ENCODE measurements around the gene FARSB. TPM values are rescaled to one million over a fixed set of nuclear protein-coding genes. Genes with fewer than 3 reads are reported as not detected.

FARSB gene
- total RNA-seq, 2 donors from 2014 or later = 11.9 to 16.2 TPM

- H3K4me1 ChIP-seq (replicated peaks) = no peaks in the 10 kb centered on the region
- no peak overlapping the region for H3K27ac ChIP-seq
- intact Hi-C loops (cut with DNase I) = no loop called here
- WGBS = 84% methylated on average over 6 of the region's 6 CpGs
- TF ChIP-seq POLR2A (IDR thresholded peaks at IDR 0.05) = no peak
- no peak for TF ChIP-seq CTCF (IDR thresholded peaks at IDR 0.05)
- no peaks in the 10 kb centered on the region for H3K36me3 ChIP-seq
- H3K9me3 ChIP-seq = no peaks in the 10 kb centered on the region
- no peak for DNase-seq (ENCODE audit: low spot score)
- no peaks in the 10 kb centered on the region for H3K27me3 ChIP-seq (replicated peaks; ENCODE audit: insufficient read depth)
- no peak overlapping the region for H3K4me3 ChIP-seq
Observed at GRCh38 chr2:222623756-222624309, 32.1 kb downstream of the FARSB start.

- no peak for DNase-seq (ENCODE audit: low spot score)
- Histone ChIP-seq H3K4me3 (no peak overlapping the region), H3K4me1 (replicated peaks) (no peaks in the 10 kb centered on the region), H3K27me3 (replicated peaks; ENCODE audit: insufficient read depth) (no peaks in the 10 kb centered on the region), H3K36me3 (no peaks in the 10 kb centered on the region), H3K9me3 (no peaks in the 10 kb centered on the region), H3K27ac (no peak overlapping the region)
- intact Hi-C loops (cut with DNase I) = no loop called here
- TF ChIP-seq POLR2A (IDR thresholded peaks at IDR 0.05) = no peak
- no peak for TF ChIP-seq POLR2AphosphoS5 (IDR thresholded peaks at IDR 0.05)
- WGBS = 65% methylated on average over 2 of the region's 2 CpGs
Observed at GRCh38 chr2:222622910-222623309, 33.0 kb downstream of the FARSB start.

GRCh38 chr2:222621893-222622292, 34.0 kb downstream of the FARSB start:
- no peak for DNase-seq (ENCODE audit: low spot score)

GRCh38 chr2:222615320-222615719, 40.6 kb downstream of the FARSB start:
- H3K4me3 ChIP-seq = no peak overlapping the region
- intact Hi-C loops (cut with DNase I) = no loop called here
- no peaks in the 10 kb centered on the region for H3K27me3 ChIP-seq (replicated peaks; ENCODE audit: insufficient read depth)
- H3K4me1 ChIP-seq (replicated peaks) = no peaks in the 10 kb centered on the region
- TF ChIP-seq CTCF (IDR thresholded peaks at IDR 0.05) (no peak), POLR2AphosphoS5 (IDR thresholded peaks at IDR 0.05) (no peak), POLR2A (IDR thresholded peaks at IDR 0.05) (no peak)
- DNase-seq (ENCODE audit: low spot score) = no peak
- H3K27ac ChIP-seq = no peak overlapping the region
- H3K9me3 ChIP-seq = no peaks in the 10 kb centered on the region
- H3K36me3 ChIP-seq = no peaks in the 10 kb centered on the region
- WGBS = 94% methylated on average over 2 of the region's 2 CpGs

More at GRCh38 chr2:222621893-222622292, 34.0 kb downstream of the FARSB start:
- TF ChIP-seq POLR2A (IDR thresholded peaks at IDR 0.05) = no peak
- TF ChIP-seq POLR2AphosphoS5 (IDR thresholded peaks at IDR 0.05) = no peak
- no peak for TF ChIP-seq CTCF (IDR thresholded peaks at IDR 0.05)
- Histone ChIP-seq H3K4me3 (no peak overlapping the region), H3K27ac (no peak overlapping the region), H3K36me3 (no peaks in the 10 kb centered on the region), H3K9me3 (no peaks in the 10 kb centered on the region), H3K27me3 (replicated peaks; ENCODE audit: insufficient read depth) (no peaks in the 10 kb centered on the region), H3K4me1 (replicated peaks) (no peaks in the 10 kb centered on the region)
- intact Hi-C loops (cut with DNase I) = no loop called here
- 80% methylated on average over 4 of the region's 4 CpGs for WGBS

- intact Hi-C loops (cut with DNase I) = no loop called here
- no peaks in the 10 kb centered on the region for H3K4me1 ChIP-seq (replicated peaks)
- no peak overlapping the region for H3K27ac ChIP-seq
- H3K4me3 ChIP-seq = no peak overlapping the region
- no peaks in the 10 kb centered on the region for H3K36me3 ChIP-seq
- H3K27me3 ChIP-seq (replicated peaks; ENCODE audit: insufficient read depth) = no peaks in the 10 kb centered on the region
- TF ChIP-seq POLR2AphosphoS5 (IDR thresholded peaks at IDR 0.05) = no peak
- peak; percentile 27 to 68 (median 62) for TF ChIP-seq CTCF (IDR thresholded peaks at IDR 0.05)
- no peak for TF ChIP-seq POLR2A (IDR thresholded peaks at IDR 0.05)
- WGBS = 51% methylated on average over 3 of the region's 3 CpGs
- H3K9me3 ChIP-seq = no peaks in the 10 kb centered on the region
- DNase-seq (ENCODE audit: low spot score) = no peak
Observed at GRCh38 chr2:222613715-222614331, 42.1 kb downstream of the FARSB start.

Data from prostate gland (tissue), 2 donors.